ENCODE data around the gene PAFAH1B2.

DNA sequence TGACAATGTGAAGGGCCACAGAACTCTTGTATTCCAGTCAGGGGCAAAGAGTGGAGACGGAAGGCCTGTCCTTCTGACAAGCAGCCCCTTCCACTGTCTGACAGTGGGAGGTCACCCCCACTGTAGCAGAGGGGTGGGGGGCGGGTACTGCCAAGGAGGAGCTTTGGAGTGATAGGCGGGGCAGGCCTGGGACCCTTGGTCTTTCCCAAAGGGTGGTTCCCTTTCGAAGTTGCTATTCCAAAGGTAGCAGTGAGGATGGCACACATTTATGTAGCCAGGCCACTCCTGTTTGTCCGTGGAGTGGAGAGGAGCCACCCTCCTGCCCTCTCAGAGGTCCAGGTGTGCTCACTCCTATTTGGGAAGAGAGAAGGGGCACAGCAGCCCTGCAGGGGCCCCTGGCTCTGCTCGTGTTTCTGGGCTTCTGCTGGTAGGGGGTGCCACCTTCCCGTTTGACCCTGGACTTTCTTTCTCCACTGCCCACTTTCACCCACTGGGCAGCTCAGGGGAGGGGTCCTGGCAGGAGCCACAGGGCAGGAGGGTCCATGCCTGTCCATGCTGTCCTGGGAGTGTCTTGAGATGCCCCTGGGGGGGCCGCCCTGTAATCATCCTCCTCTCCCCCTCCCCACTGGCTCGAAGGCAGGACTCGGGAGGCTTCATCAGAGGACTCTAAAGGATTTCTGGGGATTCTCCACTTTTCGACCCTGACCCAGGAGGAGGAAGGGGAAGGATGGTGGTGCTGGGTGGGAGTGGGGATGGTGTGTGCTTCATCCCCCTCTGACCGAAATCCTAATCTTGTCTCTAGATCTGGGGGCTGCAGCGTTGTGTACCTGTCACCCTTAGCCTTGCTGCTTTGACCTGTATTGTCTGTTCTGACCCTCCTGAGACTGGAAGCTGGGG lies 56.1 kb downstream of the PAFAH1B2 start:
- no peak for TF ChIP-seq POLR2A (IDR thresholded peaks at IDR 0.05)
- TF ChIP-seq, protein P1, sequence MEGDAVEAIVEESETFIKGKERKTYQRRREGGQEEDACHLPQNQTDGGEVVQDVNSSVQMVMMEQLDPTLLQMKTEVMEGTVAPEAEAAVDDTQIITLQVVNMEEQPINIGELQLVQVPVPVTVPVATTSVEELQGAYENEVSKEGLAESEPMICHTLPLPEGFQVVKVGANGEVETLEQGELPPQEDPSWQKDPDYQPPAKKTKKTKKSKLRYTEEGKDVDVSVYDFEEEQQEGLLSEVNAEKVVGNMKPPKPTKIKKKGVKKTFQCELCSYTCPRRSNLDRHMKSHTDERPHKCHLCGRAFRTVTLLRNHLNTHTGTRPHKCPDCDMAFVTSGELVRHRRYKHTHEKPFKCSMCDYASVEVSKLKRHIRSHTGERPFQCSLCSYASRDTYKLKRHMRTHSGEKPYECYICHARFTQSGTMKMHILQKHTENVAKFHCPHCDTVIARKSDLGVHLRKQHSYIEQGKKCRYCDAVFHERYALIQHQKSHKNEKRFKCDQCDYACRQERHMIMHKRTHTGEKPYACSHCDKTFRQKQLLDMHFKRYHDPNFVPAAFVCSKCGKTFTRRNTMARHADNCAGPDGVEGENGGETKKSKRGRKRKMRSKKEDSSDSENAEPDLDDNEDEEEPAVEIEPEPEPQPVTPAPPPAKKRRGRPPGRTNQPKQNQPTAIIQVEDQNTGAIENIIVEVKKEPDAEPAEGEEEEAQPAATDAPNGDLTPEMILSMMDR (IDR thresholded peaks at IDR 0.05): no peak

Data from testis (tissue), 2 donors.